Muscle of leg (tissue), 11 donors: ENCODE results near the gene MMP14. TPM values are rescaled to one million over a fixed set of nuclear protein-coding genes. Genes with fewer than 3 reads are reported as not detected.

Experiments
- DNase-seq: peaks from one replicate; pipeline ENCODE4 v3.0.0; 2013
- H3K27ac ChIP-seq: one replicate; pipeline ENCODE4 v1.5.1; 2013; ENCODE audit warnings: mild to moderate bottlenecking, low read length, control low read depth
- H3K27me3 ChIP-seq: one replicate; pipeline ENCODE4 v1.6.1; 2013; ENCODE audit warnings: low read length; ENCODE audit not compliant: control insufficient read depth, insufficient read depth
- H3K36me3 ChIP-seq: one replicate; pipeline ENCODE4 v1.6.1; 2013; ENCODE audit warnings: low read length; ENCODE audit not compliant: control insufficient read depth, insufficient read depth
- H3K4me1 ChIP-seq: one replicate; pipeline ENCODE4 v1.6.1; 2013; ENCODE audit warnings: low read length; ENCODE audit not compliant: control insufficient read depth, insufficient read depth
- H3K4me3 ChIP-seq: one replicate; pipeline ENCODE4 v1.5.1; 2013; ENCODE audit warnings: low read length, control low read depth
- H3K9me3 ChIP-seq: replicated peaks from 2 replicates; pipeline ENCODE4 v1.6.1; 2013; ENCODE audit warnings: low read depth, low read length; ENCODE audit not compliant: control insufficient read depth
- WGBS: methylation state at CpG from one replicate; pipeline ENCODE4 v1.1.5; 2013; ENCODE audit warnings: missing lambda C conversion rate; ENCODE audit not compliant: insufficient coverage; 5-methylcytosine and 5-hydroxymethylcytosine counted together
- polyA plus RNA-seq, 8 donors: library from polyadenylated mRNA; unstranded; fragments of 120-200 nt; gene quantifications; one replicate each; pipeline versions ENCODE4 v1.2.1 to v1.2.3, GENCODE V29; 2013; ENCODE audit warnings: inconsistent platforms in 1 of 8, low replicate concordance in 1 of 8; ENCODE audit not compliant: insufficient read length in 8 of 8, insufficient read depth in 1 of 8
- total RNA-seq: library from RNA; stranded (reverse); fragments of 120-200 nt; gene quantifications from one replicate; pipeline ENCODE4 v1.2.4, GENCODE V29; 2013

MMP14 gene
- total and polyA plus RNA-seq, 9 donors, result 108 to 315 (median 198) TPM

DNA sequence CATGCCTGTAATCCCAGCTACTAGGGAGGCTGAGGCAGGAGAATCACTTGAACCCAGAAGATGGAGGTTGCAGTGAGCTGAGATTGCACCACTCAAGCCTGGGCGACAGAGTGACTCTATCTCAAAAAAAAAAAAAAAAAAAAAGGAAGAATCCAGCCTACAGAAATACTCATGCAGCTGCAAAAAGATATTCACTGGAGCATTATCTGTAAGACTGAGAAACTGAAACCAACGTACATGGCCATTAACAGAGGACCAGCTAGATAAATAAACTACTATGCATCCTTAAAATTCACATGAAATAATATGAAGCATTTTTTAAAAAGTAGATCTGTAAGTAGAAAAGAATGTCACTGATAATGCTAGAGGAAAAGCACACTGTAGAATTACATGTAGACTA lies 24.7 kb upstream of the MMP14 start:
- Histone ChIP-seq H3K9me3 (no peaks in the 10 kb centered on the region), H3K27me3 (no peaks in the 10 kb centered on the region), H3K4me3 (no peak overlapping the region), H3K27ac (no peak overlapping the region), H3K36me3 (peaks cover 2% of the 10 kb centered on the region), H3K4me1 (peaks cover 25% of the 10 kb centered on the region)
- no CpG with 5 or more reads among the region's 2 CpGs for WGBS
- peak; percentile 56 for DNase-seq

DNA sequence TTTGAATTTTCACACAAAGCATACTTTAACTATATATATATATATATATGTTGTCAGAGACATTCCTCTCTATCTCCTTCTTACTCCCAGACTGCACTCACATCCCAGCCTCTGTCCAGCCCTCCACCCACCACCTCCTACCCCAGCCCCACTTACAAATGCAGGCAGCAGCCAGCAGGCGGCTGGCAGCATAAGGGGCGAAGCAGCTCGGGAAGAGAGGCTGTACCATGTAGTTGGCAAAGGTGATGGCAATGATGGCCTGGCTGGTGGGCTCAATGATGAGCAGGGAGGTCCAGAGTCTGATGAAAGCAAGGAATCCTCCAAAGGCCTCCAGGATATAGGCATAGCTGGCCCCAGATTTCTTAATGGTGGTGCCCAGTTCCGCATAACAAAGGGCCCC lies 23.6 kb upstream of the MMP14 start:
- Histone ChIP-seq H3K9me3 (no peaks in the 10 kb centered on the region), H3K27ac (no peak overlapping the region), H3K27me3 (no peaks in the 10 kb centered on the region), H3K4me3 (no peak overlapping the region), H3K36me3 (peaks cover 2% of the 10 kb centered on the region), H3K4me1 (peaks cover 25% of the 10 kb centered on the region)
- WGBS, result 62% methylated on average over 3 of the region's 4 CpGs
- DNase-seq, result no peak

DNA sequence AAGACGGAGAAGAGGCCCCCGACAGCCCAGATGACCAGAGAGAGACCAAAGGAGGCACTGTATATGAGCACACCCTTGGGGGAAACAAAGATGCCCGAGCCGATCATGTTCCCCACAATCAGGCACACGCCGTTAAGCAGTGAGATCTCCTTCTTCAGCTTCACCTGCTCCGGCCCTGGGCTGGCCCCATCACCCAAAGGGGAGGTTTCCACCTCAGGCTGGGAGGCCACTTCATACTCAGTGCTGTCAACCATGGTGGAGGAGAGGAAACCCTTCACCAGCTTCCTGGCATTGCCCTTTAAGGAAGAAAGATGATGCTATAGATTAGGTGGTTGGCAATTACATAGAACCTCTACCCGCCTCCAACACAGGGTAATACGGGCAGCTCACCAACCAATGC lies 23.2 kb upstream of the MMP14 start:
- Histone ChIP-seq H3K4me1 (peaks cover 25% of the 10 kb centered on the region), H3K27me3 (no peaks in the 10 kb centered on the region), H3K27ac (no peak overlapping the region), H3K9me3 (no peaks in the 10 kb centered on the region), H3K36me3 (peaks cover 2% of the 10 kb centered on the region), H3K4me3 (no peak overlapping the region)
- WGBS, result 55% methylated on average over 4 of the region's 9 CpGs
- no peak for DNase-seq

DNA sequence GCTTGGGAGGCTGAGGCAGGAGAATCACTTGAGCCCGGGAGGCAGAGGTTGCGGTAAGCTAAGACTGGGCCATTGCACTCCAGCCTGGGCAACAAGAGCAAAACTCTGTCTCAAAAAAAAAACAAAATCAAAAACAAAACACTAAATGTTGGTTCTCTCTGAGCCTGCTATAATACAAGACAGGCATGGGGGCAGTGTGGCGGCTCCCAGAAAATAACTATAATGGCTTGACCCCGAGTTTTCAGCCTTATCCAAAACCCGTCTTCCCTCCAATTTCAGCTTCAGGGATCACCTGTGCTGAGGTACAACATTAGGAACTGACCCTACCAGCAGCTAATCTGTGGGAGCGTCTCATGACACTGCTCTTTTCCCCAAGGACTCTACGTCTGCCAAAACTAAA lies 22.0 kb upstream of the MMP14 start:
- DNase-seq, result no peak
- H3K27me3 ChIP-seq, result no peaks in the 10 kb centered on the region
- no peaks in the 10 kb centered on the region for H3K9me3 ChIP-seq
- H3K4me1 ChIP-seq, result peaks cover 33% of the 10 kb centered on the region
- WGBS, result 64% methylated on average over 7 of the region's 7 CpGs
- H3K4me3 ChIP-seq, result peak overlapping the region; percentile 38
- peak overlapping the region; percentile 98 for H3K27ac ChIP-seq
- peaks cover 2% of the 10 kb centered on the region for H3K36me3 ChIP-seq

DNA sequence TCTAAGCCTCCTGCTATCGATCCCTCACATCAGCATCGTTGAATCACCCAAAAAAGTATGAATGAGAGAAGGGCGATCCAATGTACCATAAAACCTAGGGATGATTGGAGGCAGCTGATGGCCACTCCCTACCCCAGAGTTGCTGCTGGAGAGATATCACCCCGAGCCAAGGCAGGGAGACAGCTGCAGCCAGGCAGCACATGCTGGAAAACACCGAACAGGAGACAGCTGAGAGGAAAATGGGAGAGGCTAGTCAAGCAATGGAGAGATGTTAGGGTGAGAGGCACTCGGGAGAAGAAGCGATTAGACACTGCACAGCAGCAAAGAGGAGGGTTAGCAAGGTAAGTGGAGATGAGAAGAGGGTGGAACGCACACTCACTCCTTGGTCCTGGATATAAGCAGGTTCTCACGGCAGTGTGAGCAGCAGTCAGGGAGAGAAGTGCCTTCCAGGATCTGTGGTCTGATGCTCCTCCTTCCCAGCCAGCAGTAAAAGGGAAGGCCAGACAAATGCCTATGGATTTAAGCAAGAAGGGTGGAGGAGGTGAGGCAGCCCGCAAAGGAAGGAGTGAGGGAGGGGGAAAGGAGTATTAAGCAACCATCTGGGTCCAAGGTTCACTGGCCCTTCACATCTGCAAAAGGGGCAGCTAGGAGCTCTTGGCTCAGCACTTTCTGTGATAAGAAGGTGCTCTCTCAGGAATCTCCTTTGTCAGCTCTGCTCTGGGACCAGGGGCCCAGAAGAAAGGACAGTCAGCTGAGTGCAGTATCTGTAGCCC lies 21.3 kb upstream of the MMP14 start, which contains the start of gene SLC7A7:
Gene SLC7A7, minus strand, starts transcription at position 495 of the 773 bp plus-strand sequence. CDS start 2,037 bp downstream, outside the sequence.
- 29% methylated on average over 7 of the region's 10 CpGs for WGBS
- H3K4me3 ChIP-seq, result peak within 1 kb of the TSS; percentile 38
- no peaks in the 10 kb centered on the region for H3K27me3 ChIP-seq
- peaks cover 41% of the 10 kb centered on the region for H3K4me1 ChIP-seq
- H3K36me3 ChIP-seq, result no peaks in the 10 kb centered on the region
- H3K9me3 ChIP-seq, result no peaks in the 10 kb centered on the region
- peak; percentile 90 for DNase-seq
- peak within 1 kb of the TSS; percentile 98 for H3K27ac ChIP-seq

DNA sequence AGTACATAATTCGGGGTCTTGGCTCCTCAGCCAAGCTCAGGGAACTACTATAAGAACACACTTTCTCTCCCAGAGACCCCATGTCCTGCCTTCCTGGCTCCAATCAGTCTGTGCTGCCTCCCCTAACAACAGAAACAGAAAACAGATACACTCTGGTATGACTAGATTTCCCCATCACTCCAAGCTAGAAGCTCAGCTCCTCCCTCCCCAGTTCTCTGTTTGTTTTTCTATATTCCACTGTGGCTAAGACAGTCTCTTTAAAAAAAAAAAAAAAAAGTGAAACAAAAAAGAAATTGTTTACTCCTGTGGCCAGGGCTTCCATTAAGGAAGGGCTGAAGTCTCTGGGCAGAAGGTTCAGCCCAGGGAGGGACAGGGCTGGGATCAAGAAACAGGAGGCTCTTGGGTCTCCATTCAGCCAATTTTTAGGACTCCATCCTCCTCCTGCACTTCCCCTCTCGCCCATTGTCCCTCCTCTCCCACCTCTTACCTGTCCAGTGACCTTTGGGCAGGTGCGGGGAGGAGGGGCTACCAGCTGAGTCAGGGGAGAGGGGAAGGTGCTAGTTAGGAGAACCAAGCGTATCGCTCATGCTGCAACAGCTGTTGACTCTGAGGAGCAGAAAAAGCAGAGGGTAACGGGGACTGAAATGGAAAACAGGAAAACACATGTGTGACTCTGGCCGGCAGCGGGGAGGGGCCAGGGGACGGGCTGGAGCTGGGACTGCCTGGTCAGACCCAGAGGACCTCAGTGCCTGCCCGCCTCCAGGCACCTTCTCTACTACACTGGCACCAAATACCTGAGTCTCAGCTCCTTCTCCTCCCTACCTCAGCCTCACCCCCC lies 17.0 kb upstream of the MMP14 start:
- H3K27ac ChIP-seq, result peak overlapping the region; percentile 95
- no peaks in the 10 kb centered on the region for H3K9me3 ChIP-seq
- peak; percentile 92 for DNase-seq
- no peaks in the 10 kb centered on the region for H3K36me3 ChIP-seq
- H3K4me3 ChIP-seq, result peak overlapping the region; percentile 36
- peaks cover 61% of the 10 kb centered on the region for H3K4me1 ChIP-seq
- no peaks in the 10 kb centered on the region for H3K27me3 ChIP-seq
- WGBS, result 9% methylated on average over 7 of the region's 10 CpGs

DNA sequence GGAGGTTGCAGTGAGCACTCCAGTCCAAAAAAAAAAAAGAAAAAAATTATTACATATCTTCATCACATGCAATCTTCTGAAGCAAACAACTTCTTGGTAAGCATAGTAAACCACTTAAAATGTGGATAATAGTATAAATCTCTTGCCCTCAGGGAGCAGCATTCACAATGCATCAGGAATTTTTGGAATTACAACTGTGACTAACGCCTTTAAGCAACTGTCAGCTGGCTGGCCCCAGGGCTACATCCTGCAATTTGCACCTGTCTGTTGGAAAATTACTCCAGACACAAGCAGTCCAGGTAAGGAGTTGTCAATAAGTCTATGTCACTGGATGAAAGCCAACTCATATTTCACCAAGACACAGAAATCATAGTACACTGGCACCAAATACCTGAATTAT lies 15.7 kb upstream of the MMP14 start:
- peak; percentile 49 for DNase-seq
- peaks cover 54% of the 10 kb centered on the region for H3K4me1 ChIP-seq
- H3K4me3 ChIP-seq, result no peak overlapping the region
- H3K36me3 ChIP-seq, result no peaks in the 10 kb centered on the region
- H3K27ac ChIP-seq, result peak overlapping the region; percentile 90
- no CpG with 5 or more reads among the region's 1 CpG for WGBS
- no peaks in the 10 kb centered on the region for H3K27me3 ChIP-seq
- H3K9me3 ChIP-seq, result no peaks in the 10 kb centered on the region

DNA sequence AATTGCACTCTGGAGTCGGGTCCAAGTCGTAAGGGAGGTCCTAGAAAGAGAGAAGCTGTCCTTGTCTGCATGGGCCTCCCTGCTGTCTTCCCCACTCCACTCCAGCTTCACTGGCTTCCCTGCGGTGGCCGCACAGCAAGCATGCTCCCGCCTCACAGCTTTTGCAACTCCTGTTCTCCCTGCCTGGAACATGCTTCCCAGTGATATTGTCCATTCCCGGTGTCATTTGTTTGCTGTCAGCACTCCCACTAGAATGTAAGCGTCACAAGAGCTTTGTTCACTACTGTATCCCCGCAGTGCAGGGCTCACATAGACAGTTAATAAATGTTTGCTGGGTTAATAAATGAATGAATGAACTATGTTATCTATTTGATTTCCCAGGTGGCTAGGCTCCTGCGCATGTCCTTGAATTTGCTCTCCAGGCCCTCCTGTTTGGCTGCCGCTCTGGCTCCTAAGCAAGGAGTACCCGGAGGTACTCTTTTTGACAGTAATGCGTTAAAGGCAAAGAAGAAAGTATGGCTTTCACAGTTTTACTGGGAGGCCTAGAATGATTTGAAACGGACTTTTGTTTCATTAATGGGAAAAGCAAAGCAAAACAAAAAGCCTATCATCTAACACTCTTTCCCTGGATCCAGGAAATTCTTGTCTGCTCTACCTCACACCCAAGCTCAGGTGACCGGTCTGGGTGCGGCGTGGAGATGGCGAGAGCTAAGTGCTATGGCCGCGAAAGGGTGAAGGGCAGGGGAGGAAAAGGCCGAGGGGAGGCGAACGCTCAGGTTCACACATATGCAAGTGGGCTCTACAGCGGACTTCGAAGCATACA lies 15.0 kb upstream of the MMP14 start:
- Histone ChIP-seq H3K4me3 (no peak overlapping the region), H3K4me1 (peaks cover 51% of the 10 kb centered on the region), H3K9me3 (no peaks in the 10 kb centered on the region), H3K27me3 (no peaks in the 10 kb centered on the region), H3K36me3 (no peaks in the 10 kb centered on the region), H3K27ac (peak overlapping the region; percentile 90)
- WGBS, result 48% methylated on average over 6 of the region's 24 CpGs
- peak; percentile 48 for DNase-seq

DNA sequence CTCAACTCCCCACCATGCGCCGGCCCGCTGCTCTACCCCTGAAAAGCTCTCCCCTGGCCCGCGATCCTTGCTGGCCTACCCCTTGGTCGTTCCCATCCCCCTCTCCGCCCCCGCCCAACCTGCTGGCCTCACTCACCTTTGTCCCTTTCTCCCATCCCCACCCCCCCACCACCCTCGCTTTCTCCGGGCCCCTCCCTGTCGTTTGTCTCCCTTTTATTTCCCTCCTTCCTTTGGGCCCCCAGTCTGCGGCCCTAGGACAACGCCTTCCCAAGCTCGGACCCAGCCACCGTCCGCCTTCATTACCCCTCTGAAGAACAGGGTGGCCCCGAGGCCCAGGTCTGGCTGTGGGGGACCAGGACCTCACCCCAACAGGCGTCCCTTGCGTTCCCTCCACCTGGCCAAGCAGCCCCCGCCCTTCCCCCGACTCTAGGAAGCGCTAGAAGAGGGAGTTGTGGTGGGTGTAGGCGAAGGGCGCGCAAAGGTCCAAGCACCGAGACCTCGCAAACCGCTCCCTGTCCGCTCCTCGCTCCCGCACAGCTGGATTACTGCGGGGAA lies 14.3 kb upstream of the MMP14 start:
- H3K36me3 ChIP-seq, result no peaks in the 10 kb centered on the region
- peak overlapping the region; percentile 90 for H3K27ac ChIP-seq
- H3K4me3 ChIP-seq, result peak overlapping the region; percentile 33
- WGBS, result 32% methylated on average over 23 of the region's 32 CpGs
- peaks cover 51% of the 10 kb centered on the region for H3K4me1 ChIP-seq
- H3K27me3 ChIP-seq, result no peaks in the 10 kb centered on the region
- DNase-seq, result no peak
- H3K9me3 ChIP-seq, result no peaks in the 10 kb centered on the region
